ENCODE results near the gene PRKAR2A. TPM values are rescaled to one million over a fixed set of nuclear protein-coding genes. Genes with fewer than 3 reads are reported as not detected.

Gene PRKAR2A
- polyA plus RNA-seq, 1 donor from 2014 or later: 26.1 TPM

DNA sequence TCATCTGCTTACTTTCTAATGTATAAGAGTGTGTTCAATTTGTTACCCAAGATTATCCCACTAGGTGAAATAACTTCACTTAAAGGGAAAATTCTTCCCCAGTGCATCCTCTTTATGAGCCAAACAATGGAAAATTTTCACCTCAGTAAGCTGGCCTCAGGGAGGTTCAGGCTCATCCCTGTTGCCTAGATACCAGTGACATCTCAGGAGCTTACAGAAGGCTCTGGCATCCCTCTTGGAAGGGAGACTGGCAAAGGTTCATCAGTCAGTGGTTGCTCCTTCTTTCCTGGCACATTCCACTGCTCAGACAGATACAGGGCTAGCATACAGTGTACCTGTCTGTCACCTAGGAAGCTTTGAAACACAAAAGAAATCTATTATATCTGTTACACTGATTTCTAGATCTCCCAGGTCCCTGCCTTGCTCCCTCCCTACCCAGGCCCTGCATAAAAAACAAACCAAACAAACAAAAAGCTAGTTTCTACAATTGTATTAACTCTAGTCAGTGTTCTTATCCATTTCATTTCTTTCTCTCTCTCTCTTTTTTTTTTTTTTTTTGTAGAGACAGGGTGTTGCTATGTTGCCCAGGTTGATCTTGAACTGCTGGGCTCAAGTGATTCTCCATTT, 132.4 kb downstream of the PRKAR2A start:
- Histone ChIP-seq H3F3A (ENCODE audit: insufficient read depth, low read length, poor library complexity, severe bottlenecking) (no peaks in the 10 kb centered on the region), H3K4me3 (ENCODE audit: low read length) (peak overlapping the region; percentile 84), H3K79me2 (replicated peaks; ENCODE audit: insufficient read depth, low read length) (peaks cover 65% of the 10 kb centered on the region), H3K4me2 (ENCODE audit: low read length) (peak overlapping the region; percentile 95), H3K9ac (ENCODE audit: low read length) (peak overlapping the region; percentile 100), H3K36me3 (ENCODE audit: insufficient read depth, low read length) (no peaks in the 10 kb centered on the region), H3K9me2 (ENCODE audit: insufficient read depth, low read length) (no peaks in the 10 kb centered on the region), H3K27me3 (ENCODE audit: insufficient read depth, low read depth, low read length) (no peaks in the 10 kb centered on the region), H4K20me1 (ENCODE audit: insufficient read depth) (peaks cover 26% of the 10 kb centered on the region), H3K9me3 (ENCODE audit: low read length) (no peaks in the 10 kb centered on the region), H3K27ac (ENCODE audit: low read length) (peak overlapping the region; percentile 100), H2AFZ (ENCODE audit: low read depth, low read length) (no peak overlapping the region)
- TF ChIP-seq MXI1 (conservative IDR thresholded peaks at IDR 0.05; ENCODE audit: poor library complexity, severe bottlenecking) (peak; percentile 40), EP300 (conservative IDR thresholded peaks at IDR 0.05; ENCODE audit: poor library complexity, severe bottlenecking) (no peak), POLR2AphosphoS5 (IDR thresholded peaks at IDR 0.05) (peak; percentile 77), CTCF (IDR thresholded peaks at IDR 0.05; ENCODE audit: poor library complexity, severe bottlenecking) (no peak)
- TF ChIP-seq, protein P1, sequence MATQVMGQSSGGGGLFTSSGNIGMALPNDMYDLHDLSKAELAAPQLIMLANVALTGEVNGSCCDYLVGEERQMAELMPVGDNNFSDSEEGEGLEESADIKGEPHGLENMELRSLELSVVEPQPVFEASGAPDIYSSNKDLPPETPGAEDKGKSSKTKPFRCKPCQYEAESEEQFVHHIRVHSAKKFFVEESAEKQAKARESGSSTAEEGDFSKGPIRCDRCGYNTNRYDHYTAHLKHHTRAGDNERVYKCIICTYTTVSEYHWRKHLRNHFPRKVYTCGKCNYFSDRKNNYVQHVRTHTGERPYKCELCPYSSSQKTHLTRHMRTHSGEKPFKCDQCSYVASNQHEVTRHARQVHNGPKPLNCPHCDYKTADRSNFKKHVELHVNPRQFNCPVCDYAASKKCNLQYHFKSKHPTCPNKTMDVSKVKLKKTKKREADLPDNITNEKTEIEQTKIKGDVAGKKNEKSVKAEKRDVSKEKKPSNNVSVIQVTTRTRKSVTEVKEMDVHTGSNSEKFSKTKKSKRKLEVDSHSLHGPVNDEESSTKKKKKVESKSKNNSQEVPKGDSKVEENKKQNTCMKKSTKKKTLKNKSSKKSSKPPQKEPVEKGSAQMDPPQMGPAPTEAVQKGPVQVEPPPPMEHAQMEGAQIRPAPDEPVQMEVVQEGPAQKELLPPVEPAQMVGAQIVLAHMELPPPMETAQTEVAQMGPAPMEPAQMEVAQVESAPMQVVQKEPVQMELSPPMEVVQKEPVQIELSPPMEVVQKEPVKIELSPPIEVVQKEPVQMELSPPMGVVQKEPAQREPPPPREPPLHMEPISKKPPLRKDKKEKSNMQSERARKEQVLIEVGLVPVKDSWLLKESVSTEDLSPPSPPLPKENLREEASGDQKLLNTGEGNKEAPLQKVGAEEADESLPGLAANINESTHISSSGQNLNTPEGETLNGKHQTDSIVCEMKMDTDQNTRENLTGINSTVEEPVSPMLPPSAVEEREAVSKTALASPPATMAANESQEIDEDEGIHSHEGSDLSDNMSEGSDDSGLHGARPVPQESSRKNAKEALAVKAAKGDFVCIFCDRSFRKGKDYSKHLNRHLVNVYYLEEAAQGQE (IDR thresholded peaks at IDR 0.05; ENCODE audit: borderline replicate concordance): peak; percentile 63

- H3K27me3 ChIP-seq (ENCODE audit: insufficient read depth, low read depth, low read length): no peaks in the 10 kb centered on the region
- H3K4me2 ChIP-seq (ENCODE audit: low read length): no peak overlapping the region
- H4K20me1 ChIP-seq (ENCODE audit: insufficient read depth): peaks cover 58% of the 10 kb centered on the region
- no peaks in the 10 kb centered on the region for H3K9me3 ChIP-seq (ENCODE audit: low read length)
- H3K9ac ChIP-seq (ENCODE audit: low read length): no peak overlapping the region
- peak overlapping the region; percentile 50 for H3K4me3 ChIP-seq (ENCODE audit: low read length)
- H3K9me2 ChIP-seq (ENCODE audit: insufficient read depth, low read length): no peaks in the 10 kb centered on the region
- no peak overlapping the region for H2AFZ ChIP-seq (ENCODE audit: low read depth, low read length)
- TF ChIP-seq EP300 (conservative IDR thresholded peaks at IDR 0.05; ENCODE audit: poor library complexity, severe bottlenecking) (no peak), RAD21 (conservative IDR thresholded peaks at IDR 0.05) (no peak), TAF1 (IDR thresholded peaks at IDR 0.05; ENCODE audit: low read depth) (no peak), EZH2 (IDR thresholded peaks at IDR 0.05; ENCODE audit: borderline replicate concordance, insufficient read depth, low read length, poor library complexity, severe bottlenecking) (no peak), SMC3 (conservative IDR thresholded peaks at IDR 0.05; ENCODE audit: poor library complexity) (no peak), CTCF (IDR thresholded peaks at IDR 0.05; ENCODE audit: poor library complexity, severe bottlenecking) (no peak), POLR2AphosphoS5 (IDR thresholded peaks at IDR 0.05) (no peak), MXI1 (conservative IDR thresholded peaks at IDR 0.05; ENCODE audit: poor library complexity, severe bottlenecking) (no peak)
- TF ChIP-seq, protein P1 (IDR thresholded peaks at IDR 0.05; ENCODE audit: borderline replicate concordance): no peak
- H3K27ac ChIP-seq (ENCODE audit: low read length): no peak overlapping the region
- H3K79me2 ChIP-seq (replicated peaks; ENCODE audit: insufficient read depth, low read length): peaks cover 96% of the 10 kb centered on the region
- H3K36me3 ChIP-seq (ENCODE audit: insufficient read depth, low read length): no peaks in the 10 kb centered on the region
- H3F3A ChIP-seq (ENCODE audit: insufficient read depth, low read length, poor library complexity, severe bottlenecking): no peaks in the 10 kb centered on the region
These were observed 135.9 kb downstream of the PRKAR2A start for GRCh38 chr3:48711727-48712126.
